GM12878 (cell line): ENCODE data around the gene USP46. TPM values are rescaled to one million over a fixed set of nuclear protein-coding genes. Genes with fewer than 3 reads are reported as not detected.

Source experiments
- ATAC-seq: fragments of 200-7000 bp; cut with Tn5 transposase; 3 replicates; pipeline ENCODE4 v1.9.1; 2020; ENCODE audit warnings: mild to moderate bottlenecking, moderate library complexity
- BruUV-seq: library from RNA; stranded (reverse); fragments of 400-500 nt; replicated peaks from 2 replicates; lab custom pipeline; 2021; lab: Mats Ljungman, UMichigan
- CTCF ChIA-PET: fragments of 300-600 bp; sonication (Branson Sonifier 250); formaldehyde crosslinking; extraction: SDS; loops from one replicate; lab custom pipeline; 2021; ENCODE audit warnings: inconsistent platforms; lab: Yijun Ruan, JAX
- POLR2A ChIA-PET: fragments of 350-600 bp; formaldehyde crosslinking; extraction: SDS; loops from one replicate; lab custom pipeline; 2021; ENCODE audit warnings: inconsistent platforms; lab: Charles Lee
- RAD21 ChIA-PET: fragments of 300-600 bp; sonication (Branson Sonifier 250); formaldehyde crosslinking; loops from one replicate; lab custom pipeline; 2023; ENCODE audit warnings: antibody characterized with exemption; ENCODE audit not compliant: unreplicated experiment; lab: Charles Lee
- SMC1A ChIA-PET: fragments of 300-600 bp; sonication (Branson Sonifier 250); formaldehyde crosslinking; loops from one replicate; lab custom pipeline; 2023; ENCODE audit not compliant: unreplicated experiment, uncharacterized antibody; lab: Charles Lee
- DNase-seq: peaks from one replicate; pipeline ENCODE4 v3.0.0-alpha.2; 2011; ENCODE audit warnings: low read depth, low spot score
- FAIRE-seq: peaks from 3 replicates; lab custom pipeline; 2011; peaks lifted over from hg19 to GRCh38; lab: Jason Lieb, UNC
- H2AFZ ChIP-seq: 2 replicates; pipeline ENCODE4 v1.6.0; 2011; ENCODE audit warnings: low read depth, low read length, control low read depth; ENCODE audit not compliant: control insufficient read depth
- H3K27ac ChIP-seq: 2 replicates; pipeline ENCODE4 v1.5.1; 2011; ENCODE audit warnings: control low read depth; ENCODE audit not compliant: control insufficient read depth, insufficient read depth
- H3K27me3 ChIP-seq, 2 experiments: replicated peaks in 1 of 2; 2 replicates each; pipeline versions ENCODE4 v1.6.0 to v1.6.1; 2011; ENCODE audit warnings: low read length in 1 of 2; ENCODE audit not compliant: control insufficient read depth in 2 of 2, insufficient read depth in 2 of 2
- H3K36me3 ChIP-seq, 2 experiments: 2 replicates each; pipeline ENCODE4 v1.5.1; 2011; ENCODE audit warnings: low read length in 1 of 2; ENCODE audit not compliant: control insufficient read depth in 2 of 2, insufficient read depth in 2 of 2
- H3K4me1 ChIP-seq: 2 replicates; pipeline ENCODE4 v1.6.1; 2011; ENCODE audit warnings: mild to moderate bottlenecking, low read length, moderate library complexity, mixed read lengths; ENCODE audit not compliant: control insufficient read depth, insufficient read depth
- H3K4me2 ChIP-seq: 2 replicates; pipeline ENCODE4 v1.6.0; 2011; ENCODE audit warnings: control low read depth; ENCODE audit not compliant: control insufficient read depth, insufficient read depth
- H3K4me3 ChIP-seq: fragments of 200-600 bp; sonication (generic); 2 replicates; pipeline ENCODE4 v1.5.1; 2016
- H3K79me2 ChIP-seq: 2 replicates; pipeline ENCODE4 v1.6.0; 2011; ENCODE audit warnings: low read length; ENCODE audit not compliant: control insufficient read depth, insufficient read depth
- H3K9ac ChIP-seq: 2 replicates; pipeline ENCODE4 v1.8.0; 2011; ENCODE audit warnings: low read length, control low read depth, mixed read lengths; ENCODE audit not compliant: control insufficient read depth, insufficient read depth
- H3K9me3 ChIP-seq: replicated peaks from 3 replicates; pipeline ENCODE4 v1.5.1; 2011; ENCODE audit warnings: mild to moderate bottlenecking, low read length; ENCODE audit not compliant: control insufficient read depth, insufficient read depth
- H4K20me1 ChIP-seq: 2 replicates; pipeline ENCODE4 v1.6.0; 2011; ENCODE audit not compliant: control insufficient read depth, insufficient read depth
- CBFB ChIP-seq: IDR thresholded peaks from 2 replicates; pipeline ENCODE4 v1.6.1; 2016; ENCODE audit warnings: antibody characterized with exemption, low read depth
- CEBPZ ChIP-seq: fragments of 150-350 bp; IDR thresholded peaks from 2 replicates; pipeline ENCODE4 v1.6.1; 2016; ENCODE audit warnings: low read depth, low read length
- CHD4 ChIP-seq: fragments of 200-600 bp; sonication (generic); IDR thresholded peaks from 2 replicates; pipeline ENCODE4 v1.6.1; 2016; ENCODE audit warnings: mild to moderate bottlenecking
- ETV6 ChIP-seq, 2 experiments: fragments of 450-650 bp in 1 of 2; IDR thresholded peaks in 1 of 2; conservative IDR thresholded peaks in 1 of 2; 2 replicates each; pipeline ENCODE4 v1.6.1; 2014; ENCODE audit warnings: antibody characterized with exemption in 1 of 2, borderline replicate concordance in 1 of 2, low read depth in 1 of 2, mild to moderate bottlenecking in 1 of 2, moderate library complexity in 1 of 2
- FOXM1 ChIP-seq: IDR thresholded peaks from 2 replicates; pipeline ENCODE4 v1.6.1; 2012; ENCODE audit warnings: low read depth, mild to moderate bottlenecking, inconsistent platforms, low read length, moderate library complexity
- GABPA ChIP-seq: IDR thresholded peaks from 2 replicates; pipeline ENCODE4 v1.6.1; 2014; ENCODE audit warnings: antibody characterized with exemption, low read depth, mild to moderate bottlenecking, inconsistent platforms
- KDM1A ChIP-seq: fragments of 200-600 bp; sonication (generic); IDR thresholded peaks from 2 replicates; pipeline ENCODE4 v1.6.1; 2016; ENCODE audit warnings: borderline replicate concordance
- MTA2 ChIP-seq: fragments of 450-650 bp; IDR thresholded peaks from 2 replicates; pipeline ENCODE4 v1.6.1; 2016; ENCODE audit warnings: low read depth, mild to moderate bottlenecking, moderate library complexity
- PRDM15 ChIP-seq: fragments of 450-650 bp; formaldehyde crosslinking; IDR thresholded peaks from 2 replicates; pipeline ENCODE4 v1.4.0; 2020; ENCODE audit warnings: mild to moderate bottlenecking, moderate library complexity
- SMAD5 ChIP-seq: IDR thresholded peaks from 2 replicates; pipeline ENCODE4 v1.6.1; 2016; ENCODE audit warnings: antibody characterized with exemption, low read depth
- SMC3 ChIP-seq: IDR thresholded peaks from 2 replicates; pipeline ENCODE4 v1.6.1; 2011; ENCODE audit warnings: low read length, improper control_type of control experiment, borderline replicate concordance
- TAF1 ChIP-seq: IDR thresholded peaks from 2 replicates; pipeline ENCODE4 v1.6.1; 2011; ENCODE audit warnings: mild to moderate bottlenecking, low read depth, low read length, borderline replicate concordance
- USF2 ChIP-seq: IDR thresholded peaks from 2 replicates; pipeline ENCODE4 v1.6.1; 2011; ENCODE audit warnings: low read depth, low read length, improper control_type of control experiment, borderline replicate concordance
- ZNF274 ChIP-seq: IDR thresholded peaks from one replicate; pipeline ENCODE4 v1.8.0; 2011; ENCODE audit not compliant: insufficient read length, insufficient read depth
- ZNF384 ChIP-seq: IDR thresholded peaks from 2 replicates; pipeline ENCODE4 v1.6.1; 2012; ENCODE audit warnings: low read depth, mild to moderate bottlenecking, low read length, improper control_type of control experiment, borderline replicate concordance
- WGBS: methylation state at CpG from one replicate; pipeline ENCODE4 v1.1.6; 2016; ENCODE audit warnings: low lambda C conversion rate; ENCODE audit not compliant: insufficient replicate concordance, insufficient coverage; ENCODE audit errors: missing lambda C conversion rate; 5-methylcytosine and 5-hydroxymethylcytosine counted together
- in situ Hi-C: fragments of 300-500 bp; cut with MboI; formaldehyde crosslinking; loops from 9 replicates; pipeline ENCODE4 v1.14.3; 2018; ENCODE audit warnings: mixed read lengths
- intact Hi-C: fragments of 100-400 bp; cut with micrococcal nuclease; formaldehyde crosslinking; loops from one replicate; pipeline ENCODE4 v1.14.2; 2022; ENCODE audit not compliant: unreplicated experiment
- polyA plus RNA-seq, 11 experiments: library from polyadenylated mRNA; depleted of rRNA in 4 of 11; unstranded in 6 of 11; stranded (reverse) in 5 of 11; fragments of >200 nt; fragmentation: Nextera tagmentation in 4 of 11; fragmentation: Illumina TruSeq in 1 of 11; extraction: Ambion mirVana in 4 of 11; extraction: Trizol in 1 of 11; gene quantifications; 1 replicate in 1 of 11; 2 replicates in 10 of 11; pipeline versions ENCODE4 v1.2.1 to v1.2.3, GENCODE V29; 2011 to 2016; ENCODE audit warnings: inconsistent platforms in 2 of 11, missing spikeins in 2 of 11, low read depth in 1 of 11
- total RNA-seq, 4 experiments: library from RNA; depleted of rRNA in 3 of 4; stranded (reverse); fragments of >200 nt in 3 of 4; fragmentation: Illumina TruSeq in 1 of 4; extraction: Trizol in 1 of 4; gene quantifications; 2 replicates each; pipeline versions ENCODE4 v1.2.1 to v1.2.3, GENCODE V29; 2013 to 2021

The USP46 gene
- total and polyA plus RNA-seq, 10 of the 15 experiments (the other 5 are each of a cell fraction or from before 2014, with no cell fraction given): 5.3 to 20.1 (median 12.0) TPM

- no peaks in the 10 kb centered on the region for H3K36me3 ChIP-seq
- ChIA-PET POLR2A (no interaction called here), SMC1A (interaction anchor here (2.2 kb wide), 1 partner anchor 9 kb away, joined by 7 read pairs; no protein-coding TSS in a partner anchor), RAD21 (no interaction called here), CTCF (no interaction called here)
- no peak overlapping the region for H2AFZ ChIP-seq
- no peak for FAIRE-seq
- peaks cover 18% of the 10 kb centered on the region for H3K79me2 ChIP-seq
- no peak for TF ChIP-seq SMC3
- no peak for TF ChIP-seq FOXM1
- no peak for TF ChIP-seq ETV6 (conservative IDR thresholded peaks at IDR 0.05 in 1 of 2, IDR thresholded peaks at IDR 0.05 in 1 of 2; ENCODE audit: borderline replicate concordance in 1 of 2, low read depth in 1 of 2)
- TF ChIP-seq CEBPZ: no peak
- TF ChIP-seq MTA2: no peak
- no peak for TF ChIP-seq GABPA
- no peak for TF ChIP-seq SMAD5
- TF ChIP-seq PRDM15: no peak
- TF ChIP-seq KDM1A: no peak
- TF ChIP-seq CBFB: no peak
- TF ChIP-seq CHD4: no peak
- no peak for TF ChIP-seq USF2
- TF ChIP-seq ZNF384: no peak
- TF ChIP-seq TAF1: no peak
- no peak for TF ChIP-seq ZNF274
- no peak overlapping the region for H3K9ac ChIP-seq
- in situ Hi-C loops: no loop called here
- intact Hi-C loops: no loop called here
- no peak overlapping the region for H3K27ac ChIP-seq
- peaks cover 4% of the 10 kb centered on the region; the same call in 1 of the 2 replicates for H3K4me1 ChIP-seq
- no peak overlapping the region for H3K4me2 ChIP-seq
- H3K27me3 ChIP-seq: no peaks in the 10 kb centered on the region
- DNase-seq: no peak
- 28% methylated on average over 2 of the region's 2 CpGs for WGBS
- H4K20me1 ChIP-seq: no peaks in the 10 kb centered on the region
- BruUV-seq: no TSS peak
- no peak overlapping the region for H3K4me3 ChIP-seq
- no peak for ATAC-seq
- peaks cover 8% of the 10 kb centered on the region; the same call in 2 of the 3 replicates for H3K9me3 ChIP-seq
Observed at GRCh38 chr4:52651996-52652672, 7.0 kb downstream of the USP46 start.
